HepG2 (cell line): Measurements from ENCODE around the gene PLA2G2A. TPM values are rescaled to one million over a fixed set of nuclear protein-coding genes. Genes with fewer than 3 reads are reported as not detected.

Experiments used
- CENPX ChIP-seq: sonication (generic); formaldehyde crosslinking; IDR thresholded peaks from 2 replicates; pipeline ENCODE4 v1.9.0; 2021; ENCODE audit warnings: mild to moderate bottlenecking, missing genetic modification reagents, moderate library complexity
- EHMT2 ChIP-seq: fragments of 200-600 bp; sonication (generic); IDR thresholded peaks from 2 replicates; pipeline ENCODE4 v1.7.0; 2017; ENCODE audit warnings: antibody characterized with exemption, low read depth, low read length, borderline replicate concordance
- ETS1 ChIP-seq: sonication (generic); formaldehyde crosslinking; IDR thresholded peaks from 2 replicates; pipeline ENCODE4 v1.4.0; 2020; ENCODE audit warnings: missing genetic modification reagents
- HNRNPH1 ChIP-seq: fragments of 200-400 bp; formaldehyde crosslinking; optimal IDR thresholded peaks from 2 replicates; pipeline ENCODE3; 2017; ENCODE audit warnings: mild to moderate bottlenecking, low read depth, low read length
- KDM5A ChIP-seq: fragments of 200-600 bp; sonication (generic); IDR thresholded peaks from 2 replicates; pipeline ENCODE4 v1.7.0; 2018; ENCODE audit warnings: antibody characterized with exemption, mild to moderate bottlenecking, low read length, borderline replicate concordance
- MIER3 ChIP-seq: IDR thresholded peaks from 2 replicates; pipeline ENCODE4 v1.6.1; 2016; ENCODE audit warnings: missing compliant biosample characterization, borderline replicate concordance
- PRDM4 ChIP-seq: sonication (generic); formaldehyde crosslinking; IDR thresholded peaks from 2 replicates; pipeline ENCODE4 v1.9.0; 2021; ENCODE audit warnings: missing genetic modification reagents, borderline replicate concordance
- PRPF4 ChIP-seq: fragments of 200-400 bp; formaldehyde crosslinking; IDR thresholded peaks from 2 replicates; pipeline ENCODE4 v1.6.1; 2016; ENCODE audit warnings: low read length, low read depth; ENCODE audit not compliant: poor library complexity, severe bottlenecking
- SIN3A ChIP-seq: IDR thresholded peaks from 2 replicates; pipeline ENCODE4 v1.6.1; 2011; ENCODE audit warnings: low read depth, mild to moderate bottlenecking, control low read depth, low read length, borderline replicate concordance
- SOX5 ChIP-seq: IDR thresholded peaks from 2 replicates; pipeline ENCODE4 v1.6.1; 2016; ENCODE audit warnings: borderline replicate concordance
- TCF7 ChIP-seq: sonication (generic); IDR thresholded peaks from 2 replicates; pipeline ENCODE4 v1.6.1; 2016; ENCODE audit warnings: antibody characterized with exemption, low read depth
- ZC3H4 ChIP-seq: sonication (generic); formaldehyde crosslinking; IDR thresholded peaks from 2 replicates; pipeline ENCODE4 v1.4.0; 2020; ENCODE audit warnings: missing genetic modification reagents, borderline replicate concordance
- ZNF296 ChIP-seq: sonication (generic); formaldehyde crosslinking; conservative IDR thresholded peaks from 2 replicates; pipeline ENCODE4 v1.5.0; 2020; ENCODE audit warnings: mild to moderate bottlenecking, missing genetic modification reagents
- ZNF660 ChIP-seq: sonication (generic); formaldehyde crosslinking; IDR thresholded peaks from 2 replicates; pipeline ENCODE4 v1.5.1; 2020; ENCODE audit warnings: mild to moderate bottlenecking, low read depth, missing genetic modification reagents, borderline replicate concordance
- polyA plus RNA-seq, 8 experiments: library from polyadenylated mRNA; depleted of rRNA in 3 of 8; stranded (reverse) in 7 of 8; unstranded in 1 of 8; fragments of >200 nt; fragmentation: Illumina TruSeq in 4 of 8; extraction: Trizol in 4 of 8; gene quantifications; 2 replicates each; pipeline versions ENCODE4 v1.2.1 to v1.2.3, GENCODE V29; 2011 to 2016; ENCODE audit warnings: low read depth in 4 of 8, missing spikeins in 1 of 8, mixed read lengths in 1 of 8; ENCODE audit not compliant: insufficient read depth in 1 of 8
- total RNA-seq, 5 experiments: library from RNA; depleted of rRNA; stranded (reverse); fragments of >200 nt; fragmentation: Illumina TruSeq; extraction: Trizol; gene quantifications; 2 replicates each; pipeline ENCODE4 v1.2.3, GENCODE V29; 2016; ENCODE audit warnings: low read depth in 1 of 5
- TF ChIP-seq, protein P1 (sequence below): sonication (generic); formaldehyde crosslinking; conservative IDR thresholded peaks from 2 replicates; pipeline ENCODE4 v1.4.0; 2020; ENCODE audit warnings: missing genetic modification reagents
- TF ChIP-seq, protein P2 (sequence below): IDR thresholded peaks from 2 replicates; pipeline ENCODE4 v1.6.1; 2018; ENCODE audit warnings: missing genetic modification reagents, mild to moderate bottlenecking, missing compliant biosample characterization
- TF ChIP-seq, protein P3 (sequence below): IDR thresholded peaks from 2 replicates; pipeline ENCODE4 v1.6.1; 2016; ENCODE audit warnings: missing compliant biosample characterization, missing genetic modification reagents, borderline replicate concordance

The PLA2G2A gene
- total and polyA plus RNA-seq, 2 of the 13 experiments (the other 11 are each of a cell fraction or from before 2014, with no cell fraction given) = 0.35 to 30.3 TPM

- TF ChIP-seq, protein P1, sequence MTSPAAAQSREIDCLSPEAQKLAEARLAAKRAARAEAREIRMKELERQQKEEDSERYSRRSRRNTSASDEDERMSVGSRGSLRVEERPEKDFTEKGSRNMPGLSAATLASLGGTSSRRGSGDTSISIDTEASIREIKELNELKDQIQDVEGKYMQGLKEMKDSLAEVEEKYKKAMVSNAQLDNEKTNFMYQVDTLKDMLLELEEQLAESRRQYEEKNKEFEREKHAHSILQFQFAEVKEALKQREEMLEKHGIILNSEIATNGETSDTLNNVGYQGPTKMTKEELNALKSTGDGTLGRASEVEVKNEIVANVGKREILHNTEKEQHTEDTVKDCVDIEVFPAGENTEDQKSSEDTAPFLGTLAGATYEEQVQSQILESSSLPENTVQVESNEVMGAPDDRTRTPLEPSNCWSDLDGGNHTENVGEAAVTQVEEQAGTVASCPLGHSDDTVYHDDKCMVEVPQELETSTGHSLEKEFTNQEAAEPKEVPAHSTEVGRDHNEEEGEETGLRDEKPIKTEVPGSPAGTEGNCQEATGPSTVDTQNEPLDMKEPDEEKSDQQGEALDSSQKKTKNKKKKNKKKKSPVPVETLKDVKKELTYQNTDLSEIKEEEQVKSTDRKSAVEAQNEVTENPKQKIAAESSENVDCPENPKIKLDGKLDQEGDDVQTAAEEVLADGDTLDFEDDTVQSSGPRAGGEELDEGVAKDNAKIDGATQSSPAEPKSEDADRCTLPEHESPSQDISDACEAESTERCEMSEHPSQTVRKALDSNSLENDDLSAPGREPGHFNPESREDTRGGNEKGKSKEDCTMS (CRISPR knock-in tag) = no peak
- TF ChIP-seq ETS1 (CRISPR knock-in tag) (no peak), KDM5A (no peak), ZC3H4 (no peak), SOX5 (CRISPR knock-in tag) (peak; percentile 94), SIN3A (no peak), CENPX (CRISPR knock-in tag) (no peak), ZNF660 (no peak), PRDM4 (CRISPR knock-in tag) (no peak), EHMT2 (no peak; the same call in 1 of the 2 replicates), TCF7 (peak; percentile 59), HNRNPH1 (no peak), MIER3 (CRISPR knock-in tag) (peak; percentile 92), PRPF4 (no peak), ZNF296 (CRISPR knock-in tag) (no peak)
- TF ChIP-seq, protein P2, sequence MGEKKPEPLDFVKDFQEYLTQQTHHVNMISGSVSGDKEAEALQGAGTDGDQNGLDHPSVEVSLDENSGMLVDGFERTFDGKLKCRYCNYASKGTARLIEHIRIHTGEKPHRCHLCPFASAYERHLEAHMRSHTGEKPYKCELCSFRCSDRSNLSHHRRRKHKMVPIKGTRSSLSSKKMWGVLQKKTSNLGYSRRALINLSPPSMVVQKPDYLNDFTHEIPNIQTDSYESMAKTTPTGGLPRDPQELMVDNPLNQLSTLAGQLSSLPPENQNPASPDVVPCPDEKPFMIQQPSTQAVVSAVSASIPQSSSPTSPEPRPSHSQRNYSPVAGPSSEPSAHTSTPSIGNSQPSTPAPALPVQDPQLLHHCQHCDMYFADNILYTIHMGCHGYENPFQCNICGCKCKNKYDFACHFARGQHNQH (CRISPR knock-in tag) = peak; percentile 50; the same call in 1 of the 2 replicates
- TF ChIP-seq, protein P3, sequence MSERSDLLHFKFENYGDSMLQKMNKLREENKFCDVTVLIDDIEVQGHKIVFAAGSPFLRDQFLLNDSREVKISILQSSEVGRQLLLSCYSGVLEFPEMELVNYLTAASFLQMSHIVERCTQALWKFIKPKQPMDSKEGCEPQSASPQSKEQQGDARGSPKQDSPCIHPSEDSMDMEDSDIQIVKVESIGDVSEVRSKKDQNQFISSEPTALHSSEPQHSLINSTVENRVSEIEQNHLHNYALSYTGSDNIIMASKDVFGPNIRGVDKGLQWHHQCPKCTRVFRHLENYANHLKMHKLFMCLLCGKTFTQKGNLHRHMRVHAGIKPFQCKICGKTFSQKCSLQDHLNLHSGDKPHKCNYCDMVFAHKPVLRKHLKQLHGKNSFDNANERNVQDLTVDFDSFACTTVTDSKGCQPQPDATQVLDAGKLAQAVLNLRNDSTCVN (CRISPR knock-in tag) = no peak
These were observed 8.3 kb upstream of the PLA2G2A start (continued) for GRCh38 chr1:19987719-19988118.
